H1 (cell line): Measurements from ENCODE around the gene HHIP. TPM values are rescaled to one million over a fixed set of nuclear protein-coding genes. Genes with fewer than 3 reads are reported as not detected.

Experiments
- ATF2 ChIP-seq: IDR thresholded peaks from 2 replicates; pipeline ENCODE4 v1.6.1; 2012; ENCODE audit warnings: low read length, inconsistent platforms
- EZH2 ChIP-seq: fragments of 200-600 bp; sonication (generic); IDR thresholded peaks from 2 replicates; pipeline ENCODE4 v1.7.1; 2012; ENCODE audit warnings: low read depth, mild to moderate bottlenecking, moderate library complexity, low read length, inconsistent platforms; ENCODE audit not compliant: severe bottlenecking
- RAD21 ChIP-seq, 2 experiments: IDR thresholded peaks in 1 of 2; conservative IDR thresholded peaks in 1 of 2; 2 replicates each; pipeline ENCODE4 v1.6.1; 2011; ENCODE audit warnings: low read depth in 2 of 2, low read length in 2 of 2, improper control_type of control experiment in 1 of 2, inconsistent platforms in 1 of 2, mild to moderate bottlenecking in 1 of 2, moderate library complexity in 1 of 2
- RFX5 ChIP-seq: IDR thresholded peaks from 2 replicates; pipeline ENCODE4 v1.6.1; 2011; ENCODE audit warnings: low read depth, low read length, improper control_type of control experiment, borderline replicate concordance
- RXRA ChIP-seq: IDR thresholded peaks from 2 replicates; pipeline ENCODE4 v1.6.1; 2011; ENCODE audit warnings: low read depth, mild to moderate bottlenecking, low read length, moderate library complexity; ENCODE audit not compliant: insufficient read depth
- polyA plus RNA-seq, 7 experiments: library from polyadenylated mRNA; depleted of rRNA in 3 of 7; stranded (reverse) in 5 of 7; unstranded in 2 of 7; fragments of >200 nt in 5 of 7; fragments of 200-250 nt in 2 of 7; gene quantifications; 1 replicate in 5 of 7; 2 replicates in 1 of 7; 4 replicates in 1 of 7; pipeline versions ENCODE4 v1.2.1 to v1.2.3, GENCODE V29; 2011 to 2013; ENCODE audit warnings: missing spikeins in 2 of 7, mixed read lengths in 2 of 7
- total RNA-seq: library from RNA; stranded (reverse); fragmentation: NEBNext Ultra II Directional; extraction: Animal tissue kit (Norgen Biotek cat#: 25700); gene quantifications from 2 replicates; pipeline ENCODE4 v1.2.1, GENCODE V29; 2021
- TF ChIP-seq, protein P1 (sequence below): fragments of 300-600 bp; sonication (generic); IDR thresholded peaks from 2 replicates; pipeline ENCODE4 v1.7.1; 2012; ENCODE audit warnings: low read length, moderate library complexity, mild to moderate bottlenecking, inconsistent platforms; ENCODE audit not compliant: insufficient replicate concordance

The HHIP gene
- total and polyA plus RNA-seq, 2 of the 8 experiments (the other 6 are each of a cell fraction or from before 2014, with no cell fraction given) = 0.05 to 1.3 TPM

GRCh38 chr4:144674711-144675110 lies 28.8 kb downstream of the HHIP start (continued):
- TF ChIP-seq, protein P1, sequence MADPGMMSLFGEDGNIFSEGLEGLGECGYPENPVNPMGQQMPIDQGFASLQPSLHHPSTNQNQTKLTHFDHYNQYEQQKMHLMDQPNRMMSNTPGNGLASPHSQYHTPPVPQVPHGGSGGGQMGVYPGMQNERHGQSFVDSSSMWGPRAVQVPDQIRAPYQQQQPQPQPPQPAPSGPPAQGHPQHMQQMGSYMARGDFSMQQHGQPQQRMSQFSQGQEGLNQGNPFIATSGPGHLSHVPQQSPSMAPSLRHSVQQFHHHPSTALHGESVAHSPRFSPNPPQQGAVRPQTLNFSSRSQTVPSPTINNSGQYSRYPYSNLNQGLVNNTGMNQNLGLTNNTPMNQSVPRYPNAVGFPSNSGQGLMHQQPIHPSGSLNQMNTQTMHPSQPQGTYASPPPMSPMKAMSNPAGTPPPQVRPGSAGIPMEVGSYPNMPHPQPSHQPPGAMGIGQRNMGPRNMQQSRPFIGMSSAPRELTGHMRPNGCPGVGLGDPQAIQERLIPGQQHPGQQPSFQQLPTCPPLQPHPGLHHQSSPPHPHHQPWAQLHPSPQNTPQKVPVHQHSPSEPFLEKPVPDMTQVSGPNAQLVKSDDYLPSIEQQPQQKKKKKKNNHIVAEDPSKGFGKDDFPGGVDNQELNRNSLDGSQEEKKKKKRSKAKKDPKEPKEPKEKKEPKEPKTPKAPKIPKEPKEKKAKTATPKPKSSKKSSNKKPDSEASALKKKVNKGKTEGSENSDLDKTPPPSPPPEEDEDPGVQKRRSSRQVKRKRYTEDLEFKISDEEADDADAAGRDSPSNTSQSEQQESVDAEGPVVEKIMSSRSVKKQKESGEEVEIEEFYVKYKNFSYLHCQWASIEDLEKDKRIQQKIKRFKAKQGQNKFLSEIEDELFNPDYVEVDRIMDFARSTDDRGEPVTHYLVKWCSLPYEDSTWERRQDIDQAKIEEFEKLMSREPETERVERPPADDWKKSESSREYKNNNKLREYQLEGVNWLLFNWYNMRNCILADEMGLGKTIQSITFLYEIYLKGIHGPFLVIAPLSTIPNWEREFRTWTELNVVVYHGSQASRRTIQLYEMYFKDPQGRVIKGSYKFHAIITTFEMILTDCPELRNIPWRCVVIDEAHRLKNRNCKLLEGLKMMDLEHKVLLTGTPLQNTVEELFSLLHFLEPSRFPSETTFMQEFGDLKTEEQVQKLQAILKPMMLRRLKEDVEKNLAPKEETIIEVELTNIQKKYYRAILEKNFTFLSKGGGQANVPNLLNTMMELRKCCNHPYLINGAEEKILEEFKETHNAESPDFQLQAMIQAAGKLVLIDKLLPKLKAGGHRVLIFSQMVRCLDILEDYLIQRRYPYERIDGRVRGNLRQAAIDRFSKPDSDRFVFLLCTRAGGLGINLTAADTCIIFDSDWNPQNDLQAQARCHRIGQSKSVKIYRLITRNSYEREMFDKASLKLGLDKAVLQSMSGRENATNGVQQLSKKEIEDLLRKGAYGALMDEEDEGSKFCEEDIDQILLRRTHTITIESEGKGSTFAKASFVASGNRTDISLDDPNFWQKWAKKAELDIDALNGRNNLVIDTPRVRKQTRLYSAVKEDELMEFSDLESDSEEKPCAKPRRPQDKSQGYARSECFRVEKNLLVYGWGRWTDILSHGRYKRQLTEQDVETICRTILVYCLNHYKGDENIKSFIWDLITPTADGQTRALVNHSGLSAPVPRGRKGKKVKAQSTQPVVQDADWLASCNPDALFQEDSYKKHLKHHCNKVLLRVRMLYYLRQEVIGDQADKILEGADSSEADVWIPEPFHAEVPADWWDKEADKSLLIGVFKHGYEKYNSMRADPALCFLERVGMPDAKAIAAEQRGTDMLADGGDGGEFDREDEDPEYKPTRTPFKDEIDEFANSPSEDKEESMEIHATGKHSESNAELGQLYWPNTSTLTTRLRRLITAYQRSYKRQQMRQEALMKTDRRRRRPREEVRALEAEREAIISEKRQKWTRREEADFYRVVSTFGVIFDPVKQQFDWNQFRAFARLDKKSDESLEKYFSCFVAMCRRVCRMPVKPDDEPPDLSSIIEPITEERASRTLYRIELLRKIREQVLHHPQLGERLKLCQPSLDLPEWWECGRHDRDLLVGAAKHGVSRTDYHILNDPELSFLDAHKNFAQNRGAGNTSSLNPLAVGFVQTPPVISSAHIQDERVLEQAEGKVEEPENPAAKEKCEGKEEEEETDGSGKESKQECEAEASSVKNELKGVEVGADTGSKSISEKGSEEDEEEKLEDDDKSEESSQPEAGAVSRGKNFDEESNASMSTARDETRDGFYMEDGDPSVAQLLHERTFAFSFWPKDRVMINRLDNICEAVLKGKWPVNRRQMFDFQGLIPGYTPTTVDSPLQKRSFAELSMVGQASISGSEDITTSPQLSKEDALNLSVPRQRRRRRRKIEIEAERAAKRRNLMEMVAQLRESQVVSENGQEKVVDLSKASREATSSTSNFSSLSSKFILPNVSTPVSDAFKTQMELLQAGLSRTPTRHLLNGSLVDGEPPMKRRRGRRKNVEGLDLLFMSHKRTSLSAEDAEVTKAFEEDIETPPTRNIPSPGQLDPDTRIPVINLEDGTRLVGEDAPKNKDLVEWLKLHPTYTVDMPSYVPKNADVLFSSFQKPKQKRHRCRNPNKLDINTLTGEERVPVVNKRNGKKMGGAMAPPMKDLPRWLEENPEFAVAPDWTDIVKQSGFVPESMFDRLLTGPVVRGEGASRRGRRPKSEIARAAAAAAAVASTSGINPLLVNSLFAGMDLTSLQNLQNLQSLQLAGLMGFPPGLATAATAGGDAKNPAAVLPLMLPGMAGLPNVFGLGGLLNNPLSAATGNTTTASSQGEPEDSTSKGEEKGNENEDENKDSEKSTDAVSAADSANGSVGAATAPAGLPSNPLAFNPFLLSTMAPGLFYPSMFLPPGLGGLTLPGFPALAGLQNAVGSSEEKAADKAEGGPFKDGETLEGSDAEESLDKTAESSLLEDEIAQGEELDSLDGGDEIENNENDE = no peak
- TF ChIP-seq ATF2 (no peak), EZH2 (no peak), RAD21 (IDR thresholded peaks at IDR 0.05 in 1 of 2, conservative IDR thresholded peaks at IDR 0.05 in 1 of 2; ENCODE audit: low read depth in 2 of 2, low read length in 2 of 2) (0 out of 4 replicates have a peak, but pooled peaks of 1 of the 2 experiments have one; percentile 7), RFX5 (no peak), RXRA (no peak)
- TF ChIP-seq, all 59 proteins: peak for 1
